ENCODE data around the gene ATP13A3.

- TF ChIP-seq CTCF (IDR thresholded peaks at IDR 0.05) (peak; percentile 55 to 66 (median 60)), EP300 (IDR thresholded peaks at IDR 0.05) (no peak)
Measured at GRCh38 chr3:194404365-194405140, 82.2 kb downstream of the ATP13A3 start.

Measured in gastroesophageal sphincter (tissue), 3 donors.